HT-29 (cell line): ENCODE results near the gene GH2. TPM values are rescaled to one million over a fixed set of nuclear protein-coding genes. Genes with fewer than 3 reads are reported as not detected.
"Not testable (repeated sequence)": the region's sequence is repeated elsewhere in the genome, so short reads cannot be mapped to it uniquely, and the experiment has no call there.

ENCODE experiments used
- DNase-seq: peaks from one replicate; pipeline ENCODE4 v3.0.0-alpha.2; 2015; ENCODE audit warnings: low spot score
- total RNA-seq: library from RNA; depleted of rRNA; stranded (reverse); fragments of >200 nt; shearing (Covaris generic); gene quantifications from 2 replicates; pipeline ENCODE4 v1.2.3, GENCODE V29; 2014

Gene GH2
- total RNA-seq, 1 experiment from 2014 or later, result not detected

- DNase-seq, result not testable (repeated sequence)
Measured at GRCh38 chr17:63874061-63874626, 7.6 kb downstream of the GH2 start.

DNA sequence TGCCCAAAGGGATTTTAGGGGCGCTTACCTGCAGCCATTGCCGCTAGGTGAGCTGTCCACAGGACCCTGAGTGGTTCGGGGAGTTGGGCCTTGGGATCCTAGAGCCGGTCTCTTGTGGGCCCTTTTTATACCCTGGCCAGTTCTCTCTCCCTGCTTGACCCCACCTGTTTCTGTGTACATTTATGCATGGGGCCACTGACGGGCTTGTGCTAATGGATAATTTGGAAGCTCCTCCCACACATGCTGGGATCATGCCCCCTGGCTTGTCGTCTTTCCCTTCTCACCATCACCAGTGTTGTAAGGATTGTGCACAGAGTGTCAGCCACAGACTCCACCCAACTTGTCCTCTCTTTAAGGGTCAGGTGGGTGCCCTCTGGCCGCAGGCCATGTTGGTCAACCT, 8.2 kb downstream of the GH2 start, which contains the start of gene CSH2:
TSS of gene CSH2 (minus strand) at position 101 of the 400 bp plus-strand sequence. CDS start at position 38, 63 bp downstream.
- not testable (repeated sequence) for DNase-seq

DNA sequence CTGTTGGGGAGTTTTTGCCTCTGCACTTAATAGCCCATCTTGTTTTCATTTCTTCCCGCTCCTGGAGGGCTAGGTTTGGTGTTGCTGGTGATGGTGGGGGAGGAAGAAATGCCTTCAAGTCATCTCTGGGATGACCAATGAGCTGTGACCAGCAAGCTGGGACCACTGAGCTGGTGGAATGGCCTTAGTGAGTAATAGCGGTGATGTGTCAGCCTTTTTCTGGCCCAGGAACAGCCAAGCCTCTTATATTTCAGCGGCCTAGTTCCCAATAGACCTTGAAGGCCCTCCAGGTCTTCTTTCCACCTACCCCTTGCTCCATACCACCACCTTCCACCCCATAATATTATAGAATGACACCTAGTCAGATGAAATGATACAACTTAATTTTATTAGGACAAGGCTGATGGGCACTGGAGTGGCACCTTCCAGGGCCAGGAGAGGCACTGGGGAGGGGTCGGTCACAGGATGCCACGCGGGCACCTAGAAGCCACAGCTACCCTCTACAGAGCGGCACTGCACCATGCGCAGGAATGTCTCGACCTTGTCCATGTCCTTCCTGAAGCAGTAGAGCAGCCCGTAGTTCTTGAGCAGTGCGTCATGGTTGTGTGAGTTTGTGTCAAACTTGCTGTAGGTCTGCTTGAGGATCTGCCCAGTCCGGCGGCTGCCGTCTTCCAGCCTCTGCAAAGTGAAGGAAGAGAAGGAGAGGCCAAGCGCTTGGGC, 9.9 kb downstream of the GH2 start:
- not testable (repeated sequence) for DNase-seq

- DNase-seq, result not testable (repeated sequence)
Measured at GRCh38 chr17:63870292-63870665, 11.5 kb downstream of the GH2 start.

DNA sequence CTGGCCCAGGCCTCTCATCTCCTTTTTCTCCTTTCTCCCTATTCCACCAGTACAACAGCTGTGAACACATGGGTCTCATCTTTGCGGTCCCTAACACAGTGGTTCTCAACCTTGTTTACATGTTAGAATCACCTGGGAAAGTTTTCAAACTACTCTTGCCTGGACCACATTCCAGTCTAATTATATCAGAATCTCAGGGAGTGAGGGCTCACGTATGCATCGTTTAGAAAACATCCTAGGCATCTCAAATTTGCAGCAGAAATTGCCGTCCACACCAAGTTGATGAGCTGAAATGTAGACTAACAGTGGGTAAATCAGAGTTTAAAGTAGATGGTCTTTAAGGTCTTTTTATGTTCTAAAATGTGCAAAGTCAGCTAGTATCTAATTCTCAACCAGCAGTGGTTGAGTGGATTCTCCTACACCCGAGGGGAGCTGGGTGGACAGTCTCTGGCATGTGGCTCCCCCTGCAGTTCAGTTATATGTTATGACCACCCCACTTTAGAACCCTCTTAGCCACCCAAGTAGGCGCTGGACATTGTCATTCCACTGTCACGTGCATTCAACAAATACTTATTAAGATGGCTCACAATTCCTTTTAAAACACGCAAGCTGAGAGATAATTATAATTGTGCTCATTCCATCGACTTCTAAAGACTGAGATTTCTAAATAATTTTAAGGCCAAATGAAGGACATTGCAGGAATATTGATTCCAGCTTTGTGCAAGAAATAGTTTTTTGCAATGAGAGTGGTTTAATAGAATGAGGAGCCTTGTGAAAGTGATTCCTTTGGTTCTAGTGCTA, 12.1 kb downstream of the GH2 start:
- not testable (repeated sequence) for DNase-seq

- DNase-seq, result not testable (repeated sequence)
Measured at GRCh38 chr17:63866625-63867024, 15.1 kb downstream of the GH2 start.

GRCh38 chr17:63859257-63859656, 22.5 kb downstream of the GH2 start:
- no peak for DNase-seq

DNA sequence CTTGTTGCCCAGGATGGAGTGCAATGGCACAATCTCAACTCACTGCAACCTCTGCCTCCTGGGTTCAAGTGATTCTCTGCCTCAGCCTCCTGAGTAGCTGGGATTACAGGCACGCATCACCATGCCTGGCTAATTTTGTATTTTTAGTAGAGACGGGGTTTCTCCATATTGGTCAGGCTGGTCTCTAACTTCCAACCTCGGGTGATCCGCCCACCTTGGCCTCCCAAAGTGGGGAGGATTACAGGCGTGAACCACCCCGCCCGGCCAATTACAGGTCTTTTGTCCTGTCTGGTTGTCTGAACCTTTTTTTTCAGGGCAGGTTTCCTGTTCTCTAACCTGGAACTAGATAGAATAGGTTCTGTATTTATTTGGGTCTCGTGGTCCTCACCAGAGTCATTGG, 25.3 kb downstream of the GH2 start:
- DNase-seq, result not testable (repeated sequence)

- no peak for DNase-seq
Measured at GRCh38 chr17:63855185-63855584, 26.6 kb downstream of the GH2 start.

GRCh38 chr17:63854709-63855108, 27.0 kb downstream of the GH2 start:
- no peak for DNase-seq

DNA sequence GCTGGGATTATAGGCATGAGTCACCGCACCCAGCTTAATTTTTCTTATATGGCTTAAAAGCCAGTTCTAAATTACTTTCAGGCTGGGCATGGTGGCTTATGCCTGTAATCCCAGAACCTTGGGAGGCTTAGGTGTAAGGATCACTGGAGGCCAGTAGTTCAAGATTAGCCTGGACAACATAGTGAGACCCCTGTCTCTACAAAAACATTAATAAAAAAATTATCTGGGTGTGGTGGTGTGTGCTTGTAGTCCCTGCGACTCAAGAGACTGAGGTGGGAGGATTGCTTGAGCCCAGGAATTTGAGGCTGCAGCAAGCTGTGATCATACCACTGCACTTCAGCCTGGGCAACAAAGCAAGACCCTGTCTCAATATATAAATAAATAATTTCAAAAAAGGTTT, 28.5 kb downstream of the GH2 start:
- DNase-seq, result no peak

GRCh38 chr17:63850401-63850800, 31.3 kb downstream of the GH2 start:
- no peak for DNase-seq

GRCh38 chr17:63848834-63849689, 32.7 kb downstream of the GH2 start:
- no peak for DNase-seq

- no peak for DNase-seq
Measured at GRCh38 chr17:63847525-63848249, 34.1 kb downstream of the GH2 start.

GRCh38 chr17:63845509-63845908, 36.2 kb downstream of the GH2 start:
- no peak for DNase-seq

GRCh38 chr17:63843910-63844677, 37.6 kb downstream of the GH2 start:
- no peak for DNase-seq

- DNase-seq, result not testable (repeated sequence)
Measured at GRCh38 chr17:63843387-63843888, 38.3 kb downstream of the GH2 start.

DNA sequence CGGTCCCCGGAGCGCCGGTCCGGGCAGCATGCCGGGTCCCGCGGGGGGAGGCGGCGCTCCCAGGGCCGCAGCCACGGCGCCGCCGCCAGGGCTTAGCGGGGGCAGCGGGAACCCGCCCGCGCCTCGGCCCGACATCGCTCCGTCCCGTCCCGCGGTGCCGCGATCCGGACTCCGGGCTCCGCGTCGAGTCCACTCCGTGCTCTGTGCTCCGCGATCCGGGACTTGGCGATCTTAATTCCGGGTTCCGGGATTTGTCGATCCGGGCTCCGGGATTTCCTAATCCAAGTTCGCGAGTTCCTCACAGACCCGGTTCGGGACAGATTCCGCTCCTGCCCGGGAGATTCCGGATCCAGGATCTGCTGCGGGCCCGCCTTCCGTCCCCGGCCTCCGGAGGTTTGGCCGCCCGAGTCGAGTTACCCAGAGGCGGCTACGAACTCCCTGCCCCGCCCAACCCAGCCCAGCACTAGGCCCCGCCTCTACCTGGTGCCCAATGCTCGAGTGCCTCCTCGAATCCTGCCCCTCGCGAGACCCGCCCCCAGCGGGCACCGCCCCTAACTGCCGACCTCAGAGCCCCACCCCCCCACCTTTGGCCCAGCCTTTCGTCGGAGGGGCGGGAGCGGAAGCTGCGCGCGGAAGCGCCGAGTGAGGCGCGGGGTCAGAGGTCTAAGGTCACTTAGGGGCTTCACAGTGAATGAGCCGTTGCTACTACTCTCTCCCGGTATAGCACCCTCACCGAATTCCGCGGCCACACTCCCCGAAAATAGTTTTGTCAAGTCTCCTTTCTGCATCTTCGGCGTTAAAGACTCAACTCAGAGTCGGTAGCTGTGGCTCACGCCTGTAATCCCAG, 39.0 kb downstream of the GH2 start, which contains the start of gene SMARCD2:
TSS of gene SMARCD2 (minus strand) at position 146 of the 847 bp plus-strand sequence. CDS start at position 135, 11 bp downstream.
- peak; percentile 98 for DNase-seq

- DNase-seq, result no peak
Measured at GRCh38 chr17:63842173-63842539, 39.6 kb downstream of the GH2 start.
